MM.1S (cell line): ENCODE data around the gene IL22RA1.

Source experiments
- DNase-seq: peaks from one replicate; pipeline ENCODE4 v3.0.0-alpha.2; 2015
- H2AFZ ChIP-seq: fragments of 300-600 bp; sonication (generic); 2 replicates; pipeline ENCODE4 v1.6.0; 2016; ENCODE audit warnings: antibody characterized with exemption, low read length
- H3F3A ChIP-seq: fragments of 300-600 bp; sonication (generic); 2 replicates; pipeline ENCODE4 v1.6.1; 2016; ENCODE audit warnings: mild to moderate bottlenecking, antibody characterized with exemption, low read length, moderate library complexity, mixed read lengths; ENCODE audit not compliant: insufficient read depth
- H3K27ac ChIP-seq: fragments of 300-600 bp; sonication (generic); 2 replicates; pipeline ENCODE4 v1.5.1; 2016; ENCODE audit warnings: mild to moderate bottlenecking, low read length
- H3K27me3 ChIP-seq: fragments of 300-600 bp; sonication (generic); replicated peaks from 2 replicates; pipeline ENCODE4 v1.6.0; 2016; ENCODE audit warnings: low read length; ENCODE audit not compliant: insufficient read depth
- H3K36me3 ChIP-seq: fragments of 300-600 bp; sonication (generic); replicated peaks from 2 replicates; pipeline ENCODE4 v1.6.1; 2016; ENCODE audit warnings: mild to moderate bottlenecking, low read length, mixed read lengths; ENCODE audit not compliant: insufficient read depth
- H3K4me1 ChIP-seq: fragments of 300-600 bp; sonication (generic); 2 replicates; pipeline ENCODE4 v1.6.1; 2016; ENCODE audit warnings: low read length, mixed read lengths
- H3K4me2 ChIP-seq: fragments of 300-600 bp; sonication (generic); 2 replicates; pipeline ENCODE4 v1.6.0; 2016; ENCODE audit warnings: low read depth, low read length
- H3K4me3 ChIP-seq: fragments of 300-600 bp; sonication (generic); 2 replicates; pipeline ENCODE4 v1.5.1; 2016; ENCODE audit warnings: low read length, mixed read lengths
- H3K79me2 ChIP-seq: fragments of 300-600 bp; sonication (generic); 2 replicates; pipeline ENCODE4 v1.6.1; 2016; ENCODE audit warnings: mixed run types, low read length, mixed read lengths
- H3K9ac ChIP-seq: fragments of 300-600 bp; sonication (generic); 2 replicates; pipeline ENCODE4 v1.6.1; 2016; ENCODE audit warnings: low read length, mixed read lengths
- H3K9me2 ChIP-seq: fragments of 300-600 bp; sonication (generic); replicated peaks from 2 replicates; pipeline ENCODE4 v1.6.1; 2016; ENCODE audit warnings: mild to moderate bottlenecking, low read length, mixed read lengths; ENCODE audit not compliant: insufficient read depth
- H3K9me3 ChIP-seq: fragments of 300-600 bp; sonication (generic); replicated peaks from 2 replicates; pipeline ENCODE4 v1.6.1; 2016; ENCODE audit warnings: mild to moderate bottlenecking, low read length, mixed read lengths; ENCODE audit not compliant: insufficient read depth
- H4K20me1 ChIP-seq: fragments of 300-600 bp; sonication (generic); 2 replicates; pipeline ENCODE4 v1.6.1; 2016; ENCODE audit warnings: mild to moderate bottlenecking, low read length, moderate library complexity, mixed read lengths; ENCODE audit not compliant: insufficient read depth
- EZH2 ChIP-seq: fragments of 300-600 bp; sonication (generic); optimal IDR thresholded peaks from 2 replicates; pipeline ENCODE3; 2017; ENCODE audit warnings: low read depth, mild to moderate bottlenecking, antibody characterized with exemption, low read length, mixed read lengths
- EZH2phosphoT487 ChIP-seq: fragments of 300-600 bp; sonication (generic); IDR thresholded peaks from 2 replicates; pipeline ENCODE4 v1.6.1; 2018; ENCODE audit warnings: antibody characterized with exemption, low read length
- TF ChIP-seq, protein P1 (sequence below): fragments of 300-600 bp; sonication (generic); IDR thresholded peaks from 2 replicates; pipeline ENCODE4 v1.5.1; 2016; ENCODE audit warnings: antibody characterized with exemption, low read length, mixed read lengths

IL22RA1 gene

DNA sequence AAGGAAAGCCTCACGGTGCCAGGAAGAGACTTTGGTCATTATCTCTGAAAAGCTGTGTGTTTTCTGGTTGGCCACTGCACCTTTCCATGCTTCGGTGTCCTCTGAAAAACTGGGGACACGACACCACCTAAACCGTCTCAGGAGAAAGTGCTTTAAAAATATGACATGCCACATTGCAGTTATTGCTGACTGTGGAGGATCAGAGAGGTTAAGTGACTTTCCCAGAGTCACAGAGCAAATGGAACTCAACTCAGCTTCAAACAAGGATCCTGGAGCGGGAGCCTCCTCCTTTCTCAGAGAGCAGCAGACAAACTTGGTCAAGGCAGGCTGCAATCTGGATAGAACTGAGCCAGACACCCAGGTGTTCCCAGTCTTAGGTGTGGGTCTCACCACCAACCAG lies 44.8 kb downstream of the IL22RA1 start:
- TF ChIP-seq EZH2phosphoT487: no peak
- TF ChIP-seq, protein P1, sequence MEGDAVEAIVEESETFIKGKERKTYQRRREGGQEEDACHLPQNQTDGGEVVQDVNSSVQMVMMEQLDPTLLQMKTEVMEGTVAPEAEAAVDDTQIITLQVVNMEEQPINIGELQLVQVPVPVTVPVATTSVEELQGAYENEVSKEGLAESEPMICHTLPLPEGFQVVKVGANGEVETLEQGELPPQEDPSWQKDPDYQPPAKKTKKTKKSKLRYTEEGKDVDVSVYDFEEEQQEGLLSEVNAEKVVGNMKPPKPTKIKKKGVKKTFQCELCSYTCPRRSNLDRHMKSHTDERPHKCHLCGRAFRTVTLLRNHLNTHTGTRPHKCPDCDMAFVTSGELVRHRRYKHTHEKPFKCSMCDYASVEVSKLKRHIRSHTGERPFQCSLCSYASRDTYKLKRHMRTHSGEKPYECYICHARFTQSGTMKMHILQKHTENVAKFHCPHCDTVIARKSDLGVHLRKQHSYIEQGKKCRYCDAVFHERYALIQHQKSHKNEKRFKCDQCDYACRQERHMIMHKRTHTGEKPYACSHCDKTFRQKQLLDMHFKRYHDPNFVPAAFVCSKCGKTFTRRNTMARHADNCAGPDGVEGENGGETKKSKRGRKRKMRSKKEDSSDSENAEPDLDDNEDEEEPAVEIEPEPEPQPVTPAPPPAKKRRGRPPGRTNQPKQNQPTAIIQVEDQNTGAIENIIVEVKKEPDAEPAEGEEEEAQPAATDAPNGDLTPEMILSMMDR: no peak
- no peak for TF ChIP-seq EZH2
- no peak overlapping the region for H3K4me3 ChIP-seq
- H3K9me2 ChIP-seq: no peaks in the 10 kb centered on the region

DNA sequence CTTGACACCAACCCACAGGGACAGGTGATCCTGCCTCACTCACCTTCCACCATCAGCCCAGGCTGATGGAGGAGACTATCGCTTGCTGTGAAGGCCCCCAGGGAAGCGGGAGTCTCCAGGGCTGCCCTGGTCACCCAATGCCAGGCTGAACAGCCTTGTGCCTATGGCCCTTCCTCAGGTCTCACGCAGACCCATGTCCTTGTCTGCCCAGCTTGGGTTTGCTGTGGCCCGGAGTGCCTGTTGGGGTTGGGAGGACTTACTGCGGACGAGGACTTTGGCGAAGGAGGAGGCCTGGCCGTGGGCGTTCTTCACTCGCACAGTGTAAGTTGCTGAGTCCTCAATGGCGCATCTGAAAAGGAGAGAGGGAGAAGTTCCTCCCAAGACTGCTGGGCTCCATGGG lies 45.3 kb downstream of the IL22RA1 start:
- no peaks in the 10 kb centered on the region for H3K27me3 ChIP-seq
- H3K36me3 ChIP-seq: no peaks in the 10 kb centered on the region
- H3K9me2 ChIP-seq: no peaks in the 10 kb centered on the region
- no peaks in the 10 kb centered on the region for H4K20me1 ChIP-seq
- H3K4me1 ChIP-seq: no peaks in the 10 kb centered on the region
- H3K27ac ChIP-seq: no peak overlapping the region
- no peak overlapping the region for H3K4me3 ChIP-seq
- H2AFZ ChIP-seq: no peak overlapping the region
- H3K9me3 ChIP-seq: no peaks in the 10 kb centered on the region
- no peak for DNase-seq
- no peak overlapping the region for H3K4me2 ChIP-seq
- no peak overlapping the region for H3K9ac ChIP-seq
- H3K79me2 ChIP-seq: no peaks in the 10 kb centered on the region
- TF ChIP-seq EZH2: no peak
- TF ChIP-seq EZH2phosphoT487: no peak
- TF ChIP-seq, protein P1: no peak
- no peaks in the 10 kb centered on the region for H3F3A ChIP-seq

More for the DNA sequence above, 44.8 kb downstream of the IL22RA1 start:
- Histone ChIP-seq H3K36me3 (no peaks in the 10 kb centered on the region), H3K79me2 (no peaks in the 10 kb centered on the region), H3K9me3 (no peaks in the 10 kb centered on the region), H3K27ac (no peak overlapping the region), H3K4me2 (no peak overlapping the region), H3K9ac (no peak overlapping the region), H3F3A (no peaks in the 10 kb centered on the region), H2AFZ (no peak overlapping the region), H4K20me1 (no peaks in the 10 kb centered on the region), H3K27me3 (no peaks in the 10 kb centered on the region), H3K4me1 (no peaks in the 10 kb centered on the region)
- no peak for DNase-seq

DNA sequence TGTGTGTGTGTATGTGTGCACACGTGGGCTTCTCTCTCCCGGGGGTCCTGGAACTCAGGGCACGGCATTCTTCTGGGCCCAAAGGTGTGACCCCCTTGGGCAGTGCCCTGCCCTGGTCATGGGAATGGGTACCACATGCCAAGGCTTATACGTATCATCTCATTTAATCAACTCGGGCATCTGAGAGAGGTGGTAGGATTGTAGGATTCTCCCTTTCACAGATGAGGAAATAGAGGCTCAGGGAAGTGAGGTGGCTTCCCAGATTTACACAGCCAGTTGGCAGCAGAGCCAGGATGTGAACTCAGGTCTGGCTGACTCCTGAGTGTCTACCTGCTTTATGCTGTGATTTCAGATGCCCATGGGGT lies 46.2 kb downstream of the IL22RA1 start:
- Histone ChIP-seq H3K4me3 (no peak overlapping the region), H3K9me3 (no peaks in the 10 kb centered on the region), H3K27ac (no peak overlapping the region), H2AFZ (no peak overlapping the region), H3K9ac (no peak overlapping the region), H3K4me2 (no peak overlapping the region), H3K79me2 (no peaks in the 10 kb centered on the region), H3K36me3 (no peaks in the 10 kb centered on the region), H3K27me3 (no peaks in the 10 kb centered on the region), H4K20me1 (no peaks in the 10 kb centered on the region), H3K9me2 (no peaks in the 10 kb centered on the region), H3K4me1 (no peaks in the 10 kb centered on the region), H3F3A (no peaks in the 10 kb centered on the region)
- no peak for TF ChIP-seq EZH2
- TF ChIP-seq, protein P1: no peak
- no peak for TF ChIP-seq EZH2phosphoT487
- DNase-seq: no peak
